K562 (cell line): ENCODE data around the gene IQCE. TPM values are rescaled to one million over a fixed set of nuclear protein-coding genes. Genes with fewer than 3 reads are reported as not detected.

Experiments used
- ATAC-seq: fragments of 200-7000 bp; cut with Tn5 transposase; 3 replicates; pipeline ENCODE4 v1.9.1; 2020; ENCODE audit warnings: moderate library complexity
- BruUV-seq: library from RNA; stranded (reverse); fragments of 400-500 nt; replicated peaks from 2 replicates; lab custom pipeline; 2021; lab: Mats Ljungman, UMichigan
- CTCF ChIA-PET: fragments of 300-600 bp; formaldehyde crosslinking; extraction: SDS; loops from one replicate; lab custom pipeline; 2021; ENCODE audit warnings: low intra/inter-chr PET ratio; lab: Yijun Ruan, JAX
- POLR2A ChIA-PET: fragments of 300-600, 350-650 bp; sonication (Branson Sonifier 250); formaldehyde crosslinking; extraction: SDS; loops from one replicate; lab custom pipeline; 2021; ENCODE audit warnings: antibody characterized with exemption, inconsistent platforms; lab: Yijun Ruan, JAX
- DNase-seq, 4 experiments: peaks; one replicate each; pipeline versions ENCODE4 v3.0.0 to v3.0.0-alpha.2; 2011 to 2018; ENCODE audit warnings: low spot score in 3 of 4, mixed read lengths in 3 of 4; ENCODE audit errors: extremely low read depth in 1 of 4
- FAIRE-seq: peaks from 2 replicates; lab custom pipeline; 2011; peaks lifted over from hg19 to GRCh38; lab: Jason Lieb, UNC
- H2AFZ ChIP-seq: 2 replicates; pipeline ENCODE4 v1.6.0; 2011; ENCODE audit warnings: low read depth, low read length, control low read depth, inconsistent platforms
- H3K27ac ChIP-seq: fragments of 200-600 bp; 3 replicates; pipeline ENCODE4 v1.8.0; 2011; ENCODE audit warnings: low read depth, mild to moderate bottlenecking, control low read depth, inconsistent platforms, low read length, moderate library complexity, mixed read lengths; ENCODE audit errors: extremely low read depth
- H3K27me3 ChIP-seq, 2 experiments: fragments of 300-600 bp in 1 of 2; 2 replicates in 1 of 2; 3 replicates in 1 of 2; pipeline versions ENCODE4 v1.6.0 to v1.8.0; 2011; ENCODE audit warnings: inconsistent platforms in 2 of 2, low read length in 2 of 2, mild to moderate bottlenecking in 1 of 2, mixed read lengths in 1 of 2, moderate library complexity in 1 of 2; ENCODE audit not compliant: control insufficient read depth in 2 of 2, insufficient read depth in 2 of 2
- H3K36me3 ChIP-seq: fragments of 300-600 bp; 3 replicates; pipeline ENCODE4 v1.8.0; 2011; ENCODE audit warnings: mild to moderate bottlenecking, low read length, inconsistent platforms; ENCODE audit not compliant: control insufficient read depth, insufficient read depth
- H3K4me1 ChIP-seq, 2 experiments: fragments of 200-600 bp in 1 of 2; replicated peaks in 1 of 2; 2 replicates in 1 of 2; 3 replicates in 1 of 2; pipeline versions ENCODE4 v1.5.1 to v1.8.0; 2011; ENCODE audit warnings: inconsistent platforms in 2 of 2, low read length in 2 of 2, mild to moderate bottlenecking in 1 of 2, mixed read lengths in 1 of 2, moderate library complexity in 1 of 2; ENCODE audit not compliant: control insufficient read depth in 2 of 2, insufficient read depth in 2 of 2
- H3K4me2 ChIP-seq: 2 replicates; pipeline ENCODE4 v1.6.1; 2011; ENCODE audit warnings: low read length, control low read depth, inconsistent platforms, mixed read lengths; ENCODE audit not compliant: insufficient read depth
- H3K4me3 ChIP-seq: fragments of 200-600 bp; sonication (generic), shearing (Covaris generic); 2 replicates; pipeline ENCODE4 v1.5.1; 2016; ENCODE audit warnings: control low read depth, inconsistent platforms
- H3K79me2 ChIP-seq: fragments of 200-600 bp; 3 replicates; pipeline ENCODE4 v1.8.0; 2011; ENCODE audit warnings: low read length, inconsistent platforms; ENCODE audit not compliant: control insufficient read depth, insufficient read depth
- H3K9ac ChIP-seq, 2 experiments: 2 replicates each; pipeline versions ENCODE4 v1.6.0 to v1.6.1; 2011; ENCODE audit warnings: low read depth in 2 of 2, low read length in 2 of 2, control low read depth in 1 of 2, inconsistent platforms in 1 of 2, mild to moderate bottlenecking in 1 of 2, mixed read lengths in 1 of 2; ENCODE audit not compliant: insufficient read depth in 1 of 2
- H3K9me1 ChIP-seq: one replicate; pipeline ENCODE4 v1.6.0; 2011; ENCODE audit warnings: inconsistent platforms, mild to moderate bottlenecking, low read length, moderate library complexity; ENCODE audit not compliant: control insufficient read depth, insufficient read depth
- H3K9me3 ChIP-seq: replicated peaks from 2 replicates; pipeline ENCODE4 v1.5.1; 2011; ENCODE audit warnings: low read depth, low read length, inconsistent platforms; ENCODE audit not compliant: control insufficient read depth, insufficient read depth
- H4K20me1 ChIP-seq: replicated peaks from 2 replicates; pipeline ENCODE4 v1.6.1; 2011; ENCODE audit warnings: low read length, inconsistent platforms, mixed read lengths; ENCODE audit not compliant: control insufficient read depth, insufficient read depth
- CEBPG ChIP-seq, 3 experiments: fragments of 200-800 bp in 1 of 3; sonication (Bioruptor generic) in 1 of 3; sonication (generic) in 1 of 3; formaldehyde crosslinking in 1 of 3; IDR thresholded peaks in 2 of 3; conservative IDR thresholded peaks in 1 of 3; 2 replicates each; pipeline versions ENCODE4 v1.6.1 to v1.8.0; 2016 to 2022; ENCODE audit warnings: missing compliant biosample characterization in 2 of 3, missing genetic modification characterization in 2 of 3, mild to moderate bottlenecking in 1 of 3, missing genetic modification reagents in 1 of 3
- CTBP1 ChIP-seq: fragments of 450-650 bp; IDR thresholded peaks from 2 replicates; pipeline ENCODE4 v1.6.1; 2016; ENCODE audit warnings: borderline replicate concordance
- MCM3 ChIP-seq: fragments of 450-650 bp; IDR thresholded peaks from 2 replicates; pipeline ENCODE4 v1.6.1; 2016
- MECOM ChIP-seq: fragments of 250-450 bp; sonication (Bioruptor Pico); IDR thresholded peaks from 2 replicates; pipeline ENCODE4 v1.8.0; 2022; ENCODE audit warnings: inconsistent platforms
- MYC ChIP-seq, 2 experiments: fragments of 250-450 bp in 1 of 2; sonication (Bioruptor Pico) in 1 of 2; IDR thresholded peaks; 2 replicates each; pipeline versions ENCODE4 v1.5.1 to v1.6.1; 2012 to 2021; ENCODE audit warnings: low read depth in 2 of 2, borderline replicate concordance in 1 of 2, improper control_type of control experiment in 1 of 2, low read length in 1 of 2, mild to moderate bottlenecking in 1 of 2, moderate library complexity in 1 of 2
- POLR3A ChIP-seq: IDR thresholded peaks from 2 replicates; pipeline ENCODE4 v1.6.1; 2011; ENCODE audit warnings: borderline replicate concordance, mild to moderate bottlenecking, moderate library complexity; ENCODE audit not compliant: insufficient read length, insufficient read depth; ENCODE audit errors: extremely low read depth
- POU5F1 ChIP-seq: fragments of 150-350 bp; IDR thresholded peaks from 2 replicates; pipeline ENCODE4 v1.6.1; 2014; ENCODE audit warnings: borderline replicate concordance, low read length, low read depth, mild to moderate bottlenecking; ENCODE audit not compliant: partially characterized antibody
- ZBTB7A ChIP-seq: IDR thresholded peaks from 2 replicates; pipeline ENCODE4 v1.6.1; 2011; ENCODE audit warnings: low read depth, mild to moderate bottlenecking, low read length, moderate library complexity, borderline replicate concordance; ENCODE audit not compliant: control insufficient read depth
- ZC3H4 ChIP-seq: sonication (generic); formaldehyde crosslinking; IDR thresholded peaks from 2 replicates; pipeline ENCODE4 v1.9.0; 2021; ENCODE audit warnings: missing genetic modification reagents, borderline replicate concordance
- WGBS: fragments of 100-300 bp; shearing (Covaris generic); methylation state at CpG from one replicate; pipeline ENCODE4 v1.1.6; 2016; ENCODE audit warnings: low coverage, mixed read lengths; ENCODE audit not compliant: insufficient coverage; ENCODE audit errors: missing lambda C conversion rate; 5-methylcytosine and 5-hydroxymethylcytosine counted together
- in situ Hi-C: fragments of 300-500 bp; cut with MboI; formaldehyde crosslinking; loops from 4 replicates; pipeline ENCODE4 v1.15.0; 2018; ENCODE audit warnings: inconsistent platforms, mixed read lengths
- intact Hi-C: fragments of 100-400 bp; cut with micrococcal nuclease; formaldehyde crosslinking; loops from 2 replicates; pipeline ENCODE4 v1.14.2; 2022
- polyA plus RNA-seq, 8 experiments: library from polyadenylated mRNA; depleted of rRNA in 4 of 8; stranded (reverse) in 5 of 8; unstranded in 3 of 8; fragments of >200 nt; fragmentation: Nextera tagmentation in 2 of 8; fragmentation: Illumina TruSeq in 1 of 8; extraction: Ambion mirVana in 2 of 8; extraction: Trizol in 1 of 8; gene quantifications; 2 replicates each; pipeline versions ENCODE4 v1.2.1 to v1.2.3, GENCODE V29; 2011 to 2014; ENCODE audit warnings: inconsistent platforms in 1 of 8, missing spikeins in 1 of 8
- total RNA-seq, 7 experiments: library from RNA; depleted of rRNA in 6 of 7; stranded (reverse); fragments of >200 nt in 6 of 7; fragmentation: Illumina TruSeq in 2 of 7; extraction: Trizol in 2 of 7; gene quantifications; 2 replicates each; pipeline versions ENCODE4 v1.2.1 to v1.2.3, GENCODE V29; 2011 to 2021; ENCODE audit warnings: low replicate concordance in 1 of 7
- TF ChIP-seq, protein P1 (sequence below), 2 experiments: fragments of 450-650 bp; conservative IDR thresholded peaks; 2 replicates each; pipeline ENCODE4 v1.6.1; 2017; ENCODE audit warnings: mild to moderate bottlenecking in 2 of 2, moderate library complexity in 2 of 2
- TF ChIP-seq, protein P2 (sequence below): fragments of 450-650 bp; formaldehyde crosslinking; IDR thresholded peaks from 2 replicates; pipeline ENCODE4 v1.4.0; 2020; ENCODE audit warnings: mild to moderate bottlenecking, moderate library complexity
- TF ChIP-seq, protein P3 (sequence below): sonication (generic); formaldehyde crosslinking; IDR thresholded peaks from 2 replicates; pipeline ENCODE4 v1.9.0; 2022; ENCODE audit warnings: mild to moderate bottlenecking, missing genetic modification reagents

The IQCE gene
- total and polyA plus RNA-seq, 9 of the 15 experiments (the other 6 are each of a cell fraction or from before 2014, with no cell fraction given), result 0.18 to 8.5 (median 4.2) TPM

DNA sequence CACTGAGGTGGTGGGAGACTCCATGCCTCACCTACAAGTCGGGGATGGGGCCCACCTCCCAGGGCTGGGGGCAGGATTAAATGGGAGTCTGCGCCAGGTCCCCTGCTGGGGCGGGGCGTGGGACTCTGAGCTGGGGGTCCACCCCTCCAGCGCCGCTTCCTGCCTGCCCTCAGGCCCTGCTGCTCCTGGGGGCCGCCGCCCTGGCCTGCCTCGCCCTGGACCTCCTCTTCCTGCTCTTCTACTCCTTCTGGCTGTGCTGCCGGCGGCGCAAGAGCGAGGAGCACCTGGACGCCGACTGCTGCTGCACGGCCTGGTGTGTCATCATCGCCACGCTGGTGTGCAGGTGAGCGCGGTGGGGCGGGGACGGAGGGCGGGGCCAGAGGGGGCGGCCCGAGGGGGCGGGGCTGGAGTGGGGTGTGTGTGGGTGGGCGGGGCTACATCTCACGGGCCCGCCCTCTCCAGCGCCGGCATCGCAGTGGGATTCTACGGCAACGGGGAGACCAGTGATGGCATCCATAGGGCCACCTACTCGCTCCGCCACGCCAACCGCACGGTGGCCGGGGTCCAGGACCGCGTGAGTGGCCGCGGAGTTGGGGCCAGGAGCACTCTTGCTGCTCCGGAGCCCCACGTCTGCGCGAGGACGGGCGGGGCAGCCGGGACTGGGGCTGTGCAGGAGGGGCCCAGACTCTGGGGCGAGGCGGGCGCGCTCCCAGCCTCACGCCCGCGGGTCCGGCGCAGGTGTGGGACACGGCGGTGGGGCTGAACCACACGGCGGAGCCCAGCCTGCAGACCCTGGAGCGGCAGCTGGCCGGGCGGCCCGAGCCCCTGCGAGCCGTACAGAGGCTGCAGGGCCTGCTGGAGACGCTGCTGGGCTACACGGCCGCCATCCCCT lies 88.1 kb downstream of the IQCE start:
- in situ Hi-C loops (no loop called here), intact Hi-C loops (no loop called here)
- H4K20me1 ChIP-seq, result 0 out of 2 replicates have a peak, but pooled peaks cover 5% of the 10 kb centered on the region
- ATAC-seq (peak; percentile 85), FAIRE-seq (no peak), DNase-seq (peak; percentile 70 to 97 (median 93))
- POLR2A ChIA-PET, result interaction anchor here (0.6 kb wide), 3 partner anchors 25 to 567 kb away, joined by 3 to 4 read pairs (median 3); no protein-coding TSS in a partner anchor
- peak overlapping the region; percentile 19 for H3K4me3 ChIP-seq
- H3K9me3 ChIP-seq, result no peaks in the 10 kb centered on the region
- peak overlapping the region; percentile 1 to 86; a peak in 3 of 4 replicates for H3K9ac ChIP-seq
- CTCF ChIA-PET, result no interaction called here
- H3K36me3 ChIP-seq, result no peaks in the 10 kb centered on the region
- WGBS, result 17% methylated on average over 26 of the region's 73 CpGs
- no TSS peak for BruUV-seq
- H3K9me1 ChIP-seq, result no peaks in the 10 kb centered on the region
- H3K79me2 ChIP-seq, result no peaks in the 10 kb centered on the region
- peaks cover 6 to 73% of the 10 kb centered on the region in 2 experiments; a peak in 3 of 5 replicates for H3K4me1 ChIP-seq
- no peak overlapping the region for H3K27ac ChIP-seq
- no peaks in the 10 kb centered on the region for H3K27me3 ChIP-seq
- peak overlapping the region; percentile 67 for H3K4me2 ChIP-seq
- peak overlapping the region; percentile 67; the same call in 1 of the 2 replicates for H2AFZ ChIP-seq
- TF ChIP-seq, protein P1, sequence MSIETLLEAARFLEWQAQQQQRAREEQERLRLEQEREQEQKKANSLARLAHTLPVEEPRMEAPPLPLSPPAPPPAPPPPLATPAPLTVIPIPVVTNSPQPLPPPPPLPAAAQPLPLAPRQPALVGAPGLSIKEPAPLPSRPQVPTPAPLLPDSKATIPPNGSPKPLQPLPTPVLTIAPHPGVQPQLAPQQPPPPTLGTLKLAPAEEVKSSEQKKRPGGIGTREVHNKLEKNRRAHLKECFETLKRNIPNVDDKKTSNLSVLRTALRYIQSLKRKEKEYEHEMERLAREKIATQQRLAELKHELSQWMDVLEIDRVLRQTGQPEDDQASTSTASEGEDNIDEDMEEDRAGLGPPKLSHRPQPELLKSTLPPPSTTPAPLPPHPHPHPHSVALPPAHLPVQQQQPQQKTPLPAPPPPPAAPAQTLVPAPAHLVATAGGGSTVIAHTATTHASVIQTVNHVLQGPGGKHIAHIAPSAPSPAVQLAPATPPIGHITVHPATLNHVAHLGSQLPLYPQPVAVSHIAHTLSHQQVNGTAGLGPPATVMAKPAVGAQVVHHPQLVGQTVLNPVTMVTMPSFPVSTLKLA (conservative IDR thresholded peaks at IDR 0.05), result 0 out of 4 replicates have a peak, but pooled peaks of 1 of the 2 experiments have one; percentile 27
- TF ChIP-seq MECOM (CRISPR knock-in tag) (no peak), ZBTB7A (peak; percentile 26; the same call in 1 of the 2 replicates), POU5F1 (no peak), CTBP1 (0 out of 2 replicates have a peak, but pooled peaks have one; percentile 22), POLR3A (no peak), MYC (IDR thresholded peaks at IDR 0.05; ENCODE audit: low read depth, low read length) (peak; percentile 85), MYC (CRISPR knock-in tag; IDR thresholded peaks at IDR 0.05; ENCODE audit: borderline replicate concordance, low read depth) (no peak), MCM3 (no peak), ZC3H4 (CRISPR knock-in tag) (0 out of 2 replicates have a peak, but pooled peaks have one; percentile 49), CEBPG (CRISPR knock-in tag; IDR thresholded peaks at IDR 0.05) (peak; percentile 65; the same call in 1 of the 2 replicates), CEBPG (tag; conservative IDR thresholded peaks at IDR 0.05 in 1 of 2, IDR thresholded peaks at IDR 0.05 in 1 of 2) (no peak)
- TF ChIP-seq, protein P2, sequence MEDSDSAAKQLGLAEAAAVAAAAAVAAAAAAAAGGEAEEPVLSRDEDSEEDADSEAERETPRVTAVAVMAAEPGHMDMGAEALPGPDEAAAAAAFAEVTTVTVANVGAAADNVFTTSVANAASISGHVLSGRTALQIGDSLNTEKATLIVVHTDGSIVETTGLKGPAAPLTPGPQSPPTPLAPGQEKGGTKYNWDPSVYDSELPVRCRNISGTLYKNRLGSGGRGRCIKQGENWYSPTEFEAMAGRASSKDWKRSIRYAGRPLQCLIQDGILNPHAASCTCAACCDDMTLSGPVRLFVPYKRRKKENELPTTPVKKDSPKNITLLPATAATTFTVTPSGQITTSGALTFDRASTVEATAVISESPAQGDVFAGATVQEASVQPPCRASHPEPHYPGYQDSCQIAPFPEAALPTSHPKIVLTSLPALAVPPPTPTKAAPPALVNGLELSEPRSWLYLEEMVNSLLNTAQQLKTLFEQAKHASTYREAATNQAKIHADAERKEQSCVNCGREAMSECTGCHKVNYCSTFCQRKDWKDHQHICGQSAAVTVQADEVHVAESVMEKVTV (CRISPR knock-in tag), result no peak
- TF ChIP-seq, protein P3, sequence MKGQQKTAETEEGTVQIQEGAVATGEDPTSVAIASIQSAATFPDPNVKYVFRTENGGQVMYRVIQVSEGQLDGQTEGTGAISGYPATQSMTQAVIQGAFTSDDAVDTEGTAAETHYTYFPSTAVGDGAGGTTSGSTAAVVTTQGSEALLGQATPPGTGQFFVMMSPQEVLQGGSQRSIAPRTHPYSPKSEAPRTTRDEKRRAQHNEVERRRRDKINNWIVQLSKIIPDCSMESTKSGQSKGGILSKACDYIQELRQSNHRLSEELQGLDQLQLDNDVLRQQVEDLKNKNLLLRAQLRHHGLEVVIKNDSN, result no peak
